Ishikawa (cell line): Measurements from ENCODE around the gene CMPK2.

Source experiments
- CEBPB ChIP-seq: IDR thresholded peaks from 2 replicates; pipeline ENCODE4 v1.6.1; 2012
- CREB1 ChIP-seq: IDR thresholded peaks from 2 replicates; pipeline ENCODE4 v1.6.1; 2012; ENCODE audit warnings: low read depth
- EGR1 ChIP-seq: IDR thresholded peaks from 2 replicates; pipeline ENCODE4 v1.6.1; 2012
- EP300 ChIP-seq: IDR thresholded peaks from 2 replicates; pipeline ENCODE4 v1.6.1; 2012; ENCODE audit warnings: borderline replicate concordance
- MAX ChIP-seq: IDR thresholded peaks from 2 replicates; pipeline ENCODE4 v1.6.1; 2012
- NFIC ChIP-seq: IDR thresholded peaks from 2 replicates; pipeline ENCODE4 v1.6.1; 2012
- RAD21 ChIP-seq: IDR thresholded peaks from 2 replicates; pipeline ENCODE4 v1.6.1; 2012; ENCODE audit warnings: low read depth
- REST ChIP-seq: IDR thresholded peaks from 2 replicates; pipeline ENCODE4 v1.6.1; 2012; ENCODE audit warnings: low read depth, mild to moderate bottlenecking
- TAF1 ChIP-seq: IDR thresholded peaks from 2 replicates; pipeline ENCODE4 v1.6.1; 2012; ENCODE audit warnings: low read depth, mild to moderate bottlenecking
- TEAD4 ChIP-seq: IDR thresholded peaks from 2 replicates; pipeline ENCODE4 v1.6.1; 2012
- USF1 ChIP-seq: IDR thresholded peaks from 2 replicates; pipeline ENCODE4 v1.6.1; 2012
- YY1 ChIP-seq: IDR thresholded peaks from 2 replicates; pipeline ENCODE4 v1.6.1; 2012; ENCODE audit warnings: low read depth
- ZBTB7A ChIP-seq: IDR thresholded peaks from 2 replicates; pipeline ENCODE4 v1.6.1; 2012; ENCODE audit warnings: low read depth

- TF ChIP-seq RAD21: no peak
- TF ChIP-seq CEBPB: no peak
- no peak for TF ChIP-seq TAF1
- no peak for TF ChIP-seq MAX
- no peak for TF ChIP-seq EGR1
- TF ChIP-seq REST: no peak
- TF ChIP-seq ZBTB7A: no peak
- TF ChIP-seq NFIC: no peak
- TF ChIP-seq EP300: no peak
- TF ChIP-seq CREB1: no peak
- no peak for TF ChIP-seq TEAD4
- no peak for TF ChIP-seq USF1
- TF ChIP-seq YY1: no peak
These were observed 1.3 kb upstream of the CMPK2 start for GRCh38 chr2:6866982-6867381.
